Heart left ventricle (tissue), 16 donors: ENCODE results near the gene ELP1. TPM values are rescaled to one million over a fixed set of nuclear protein-coding genes. Genes with fewer than 3 reads are reported as not detected.
"Not testable (repeated sequence)": the region's sequence is repeated elsewhere in the genome, so short reads cannot be mapped to it uniquely, and the experiment has no call there.

Experiments used
- ATAC-seq, 4 donors: fragments of 200-7000 bp; cut with Tn5 transposase; one replicate each; pipeline ENCODE4 v1.9.1; 2020 to 2022; ENCODE audit warnings: moderate library complexity in 4 of 4, mild to moderate bottlenecking in 3 of 4, moderate number of reproducible peaks in 1 of 4
- DNase-seq, 5 donors: peaks; one replicate each; pipeline ENCODE4 v3.0.0-alpha.2; 2020
- H3K27ac ChIP-seq, 12 donors: fragments of 200-600 bp; sonication (generic) in 4 of 12; one replicate each; pipeline versions ENCODE4 v1.5.0 to v1.8.0; 2016 to 2022; ENCODE audit warnings: mild to moderate bottlenecking in 2 of 12
- H3K27me3 ChIP-seq, 9 donors: fragments of 200-600 bp; sonication (generic) in 2 of 9; one replicate each; pipeline versions ENCODE4 v1.5.1 to v1.8.0; 2016 to 2022; ENCODE audit warnings: mild to moderate bottlenecking in 3 of 9
- H3K36me3 ChIP-seq, 9 donors: fragments of 200-600 bp; sonication (generic) in 2 of 9; one replicate each; pipeline versions ENCODE4 v1.5.0 to v1.8.0; 2018 to 2022; ENCODE audit warnings: mild to moderate bottlenecking in 2 of 9
- H3K4me1 ChIP-seq, 12 donors: fragments of 200-600 bp; sonication (generic) in 4 of 12; one replicate each; pipeline versions ENCODE4 v1.5.0 to v1.8.0; 2016 to 2022; ENCODE audit warnings: mild to moderate bottlenecking in 3 of 12
- H3K4me3 ChIP-seq, 12 donors: fragments of 200-600 bp; sonication (generic) in 4 of 12; one replicate each; pipeline versions ENCODE4 v1.5.0 to v1.8.0; 2017 to 2022; ENCODE audit warnings: mild to moderate bottlenecking in 9 of 12, moderate library complexity in 4 of 12
- H3K9me3 ChIP-seq, 12 donors: fragments of 200-600 bp; sonication (generic) in 4 of 12; one replicate each; pipeline versions ENCODE4 v1.5.0 to v1.8.0; 2016 to 2022; ENCODE audit warnings: mild to moderate bottlenecking in 1 of 12
- CTCF ChIP-seq, 12 donors: fragments of 200-600 bp; sonication (generic) in 4 of 12; IDR thresholded peaks; one replicate each; pipeline versions ENCODE4 v1.5.0 to v1.8.0; 2018 to 2022; ENCODE audit warnings: antibody characterized with exemption in 12 of 12, mild to moderate bottlenecking in 5 of 12
- POLR2A ChIP-seq, 2 donors: fragments of 450-650 bp; IDR thresholded peaks; one replicate each; pipeline ENCODE4 v1.6.1; 2017; ENCODE audit warnings: antibody characterized with exemption in 2 of 2, mild to moderate bottlenecking in 2 of 2, moderate library complexity in 2 of 2
- WGBS, 4 donors: extraction: QIAGEN DNeasy Blood & Tissue Kit in 2 of 4; methylation state at CpG; one replicate each; pipeline versions ENCODE4 v1.1.5 to v1.1.7; 2013 to 2018; 5-methylcytosine and 5-hydroxymethylcytosine counted together
- intact Hi-C, 10 donors: fragments of 100-400 bp; cut with DNase I; formaldehyde crosslinking; loops; one replicate each; pipeline versions ENCODE4 v1.11.1 to v1.14.2; 2022
- polyA plus RNA-seq, 2 donors: library from polyadenylated mRNA; stranded (reverse); fragments of 200-250 nt; gene quantifications; one replicate each; pipeline ENCODE4 v1.2.3, GENCODE V29; 2013
- total RNA-seq, 9 donors: library from RNA; depleted of rRNA in 2 of 9; stranded (reverse); fragments of >200 nt in 2 of 9; fragmentation: NEBNext Ultra II Directional in 3 of 9; extraction: Animal tissue kit (Norgen Biotek cat#: 25700) in 3 of 9; gene quantifications; one replicate each; pipeline versions ENCODE4 v1.1.0 to v1.2.4, GENCODE V29; 2016 to 2023
- donor health status: ischemic (EF 13 %, LVEDD 7.1; RV severe dilation, severe dysfunction).
- donor health status: healthy with polysubstance abuse.
- donor health status: DM: no; HTN: yes; CAD: no.
- donor health status: DM: no; HTN: no; CAD: no.
- donor health status: ischemic (EF 25% LVEDD 6.9; RV normal size, moderate dysfunction).
- donor health status: ischemic (EF 25% LVEDD 5.7; RV mildly dilated, moderate dysfunction).
- donor health status: healthy.
- donor health status: DM: yes; HTN: yes; CAD: no.
- donor health status: ischemic (EF 35%, LVEDD 5.7; RV mildly dilated, moderate dysfunction).
- donor health status: nonischemic (EF 11% LVEDD 7.7; RV severe dilation, severe dysfunction).
- donor health status: DM: yes; HTN: yes; CAD: no.
- donor health status: PGD.
- donor health status: ischemic (EF 29% LVEDD 5.4; RV normal size, mild dysfunction).
- donor health status: nonischemic (EF 23%, LVEDD 6.1; RV moderate dilation, normal function).

The ELP1 gene
- total and polyA plus RNA-seq, 11 donors, result 7.8 to 32.0 (median 20.5) TPM

- no peaks in the 10 kb centered on the region for H3K36me3 ChIP-seq
- DNase-seq (no peak), ATAC-seq (no peak)
- no peaks in the 10 kb centered on the region for H3K4me1 ChIP-seq
- H3K27ac ChIP-seq, result no peak overlapping the region
- H3K27me3 ChIP-seq, result no peaks in the 10 kb centered on the region
- intact Hi-C loops, result no loop called here
- 14 to 46% (median 22%) methylated on average over 1 of the region's 1 CpG for WGBS, 4 donors
- no peak overlapping the region for H3K4me3 ChIP-seq
- H3K9me3 ChIP-seq, result no peaks in the 10 kb centered on the region
- TF ChIP-seq CTCF (IDR thresholded peaks at IDR 0.05) (no peak), POLR2A (IDR thresholded peaks at IDR 0.05) (no peak)
These were observed 81.8 kb downstream of the ELP1 start for GRCh38 chr9:108852079-108852478.

- WGBS, 4 donors, result 79 to 95% (median 86%) methylated on average over 3 of the region's 3 CpGs
- H3K4me1 ChIP-seq, result no peaks in the 10 kb centered on the region
- H3K4me3 ChIP-seq, result no peak overlapping the region
- no peaks in the 10 kb centered on the region for H3K9me3 ChIP-seq
- H3K27ac ChIP-seq, result no peak overlapping the region
- H3K27me3 ChIP-seq, result no peaks in the 10 kb centered on the region
- no peak for TF ChIP-seq POLR2A (IDR thresholded peaks at IDR 0.05)
- TF ChIP-seq CTCF (IDR thresholded peaks at IDR 0.05), result no peak
- H3K36me3 ChIP-seq, result no peaks in the 10 kb centered on the region
- ATAC-seq (no peak), DNase-seq (no peak)
- intact Hi-C loops, result no loop called here
These were observed 82.8 kb downstream of the ELP1 start for GRCh38 chr9:108851138-108851537.

GRCh38 chr9:108850293-108850897 is 83.5 kb downstream of the ELP1 start:
- WGBS, 4 donors, result 93 to 96% (median 95%) methylated on average over 3 of the region's 3 CpGs
- Histone ChIP-seq H3K9me3 (no peaks in the 10 kb centered on the region), H3K36me3 (no peaks in the 10 kb centered on the region), H3K4me1 (no peaks in the 10 kb centered on the region), H3K4me3 (no peak overlapping the region), H3K27me3 (no peaks in the 10 kb centered on the region), H3K27ac (no peak overlapping the region)
- DNase-seq (no peak), ATAC-seq (no peak)
- peak in 7 of 12 donors; percentile 17 to 44 (median 25) for TF ChIP-seq CTCF (IDR thresholded peaks at IDR 0.05)
- TF ChIP-seq POLR2A (IDR thresholded peaks at IDR 0.05), result no peak
- intact Hi-C loops, result no loop called here

GRCh38 chr9:108848296-108848695 is 85.6 kb downstream of the ELP1 start:
- intact Hi-C loops, H3K4me3 ChIP-seq, H3K36me3 ChIP-seq, ATAC-seq, H3K27ac ChIP-seq, H3K4me1 ChIP-seq, H3K27me3 ChIP-seq, H3K9me3 ChIP-seq, DNase-seq: not testable (repeated sequence)
- WGBS, 4 donors, result 87 to 98% (median 96%) methylated on average over 6 to 8 of the region's 8 CpGs

GRCh38 chr9:108845947-108846346 is 88.0 kb downstream of the ELP1 start:
- TF ChIP-seq POLR2A (IDR thresholded peaks at IDR 0.05) (no peak), CTCF (IDR thresholded peaks at IDR 0.05) (no peak)
- DNase-seq, result no peak
- H3K4me3 ChIP-seq, result no peak overlapping the region
- peaks cover 0 to 4% (median 0%) of the 10 kb centered on the region in 12 donors for H3K4me1 ChIP-seq
- no peaks in the 10 kb centered on the region for H3K36me3 ChIP-seq
- no peak overlapping the region for H3K27ac ChIP-seq
- no peaks in the 10 kb centered on the region for H3K9me3 ChIP-seq
- intact Hi-C loops, result no loop called here
- no peaks in the 10 kb centered on the region for H3K27me3 ChIP-seq
- no peak for ATAC-seq
- WGBS, 4 donors, result 90 to 93% (median 92%) methylated on average over 2 of the region's 2 CpGs
